Cortex of kidney (tissue), 1 donor: ENCODE results near the gene ATP8B3.

Source experiments
- DNase-seq: peaks from one replicate; lab custom pipeline; 2025; lab: John Stamatoyannopoulos, UW

Gene ATP8B3

GRCh38 chr19:1816530-1817298, 4.6 kb upstream of the ATP8B3 start:
- DNase-seq, result no peak

- DNase-seq, result no peak
These were observed 3.8 kb upstream of the ATP8B3 start for GRCh38 chr19:1815605-1816529.

GRCh38 chr19:1814833-1815604, 2.9 kb upstream of the ATP8B3 start:
- DNase-seq, result no peak

- no peak for DNase-seq
These were observed 2.3 kb upstream of the ATP8B3 start for GRCh38 chr19:1814391-1814790.

GRCh38 chr19:1813192-1814182, 1.4 kb upstream of the ATP8B3 start:
- DNase-seq, result no peak

GRCh38 chr19:1812426-1813191, 533 bp upstream of the ATP8B3 start:
- DNase-seq, result no peak

GRCh38 chr19:1811472-1811894, 593 bp downstream of the ATP8B3 start:
- DNase-seq, result no peak

- no peak for DNase-seq
These were observed 1.5 kb downstream of the ATP8B3 start for GRCh38 chr19:1810439-1811160.

GRCh38 chr19:1809678-1810077, 2.4 kb downstream of the ATP8B3 start:
- no peak for DNase-seq

GRCh38 chr19:1808395-1808731, 3.7 kb downstream of the ATP8B3 start:
- no peak for DNase-seq

GRCh38 chr19:1807695-1808394, 4.2 kb downstream of the ATP8B3 start:
- DNase-seq, result no peak

- no peak for DNase-seq
These were observed 4.9 kb downstream of the ATP8B3 start for GRCh38 chr19:1807030-1807694.

- no peak for DNase-seq
These were observed 5.7 kb downstream of the ATP8B3 start for GRCh38 chr19:1806184-1807029.

GRCh38 chr19:1805401-1806183, 6.5 kb downstream of the ATP8B3 start:
- no peak for DNase-seq

GRCh38 chr19:1804858-1805257, 7.2 kb downstream of the ATP8B3 start:
- DNase-seq, result no peak

- DNase-seq, result no peak
These were observed 12.3 kb downstream of the ATP8B3 start for GRCh38 chr19:1799695-1800342.
